ENCODE measurements around the gene CFP. TPM values are rescaled to one million over a fixed set of nuclear protein-coding genes. Genes with fewer than 3 reads are reported as not detected.

The CFP gene
- total RNA-seq, 4 donors from 2014 or later: 1.1 to 7.4 (median 4.4) TPM

GRCh38 chrX:47625365-47625764 is 4.4 kb downstream of the CFP start:
- DNase-seq: no peak
- no peak overlapping the region for H3K27ac ChIP-seq
- H3K4me1 ChIP-seq: no peaks in the 10 kb centered on the region
- no peaks in the 10 kb centered on the region for H3K36me3 ChIP-seq
- H3K9me3 ChIP-seq: no peaks in the 10 kb centered on the region
- TF ChIP-seq POLR2A (IDR thresholded peaks at IDR 0.05) (no peak), CTCF (IDR thresholded peaks at IDR 0.05) (no peak)
- no peaks in the 10 kb centered on the region for H3K27me3 ChIP-seq
- H3K4me3 ChIP-seq: no peak overlapping the region

GRCh38 chrX:47623540-47624027 is 6.1 kb downstream of the CFP start:
- TF ChIP-seq POLR2A (IDR thresholded peaks at IDR 0.05) (no peak), CTCF (IDR thresholded peaks at IDR 0.05) (no peak)
- no peaks in the 10 kb centered on the region for H3K27me3 ChIP-seq
- H3K27ac ChIP-seq: no peak overlapping the region
- H3K36me3 ChIP-seq: no peaks in the 10 kb centered on the region
- H3K9me3 ChIP-seq: no peaks in the 10 kb centered on the region
- H3K4me3 ChIP-seq: peak overlapping the region in 2 of 4 donors; percentile 26 to 32
- no peaks in the 10 kb centered on the region for H3K4me1 ChIP-seq
- DNase-seq: peak in 2 of 3 donors; percentile 20 to 51

- Histone ChIP-seq H3K27ac (no peak overlapping the region), H3K9me3 (no peaks in the 10 kb centered on the region), H3K36me3 (no peaks in the 10 kb centered on the region), H3K27me3 (no peaks in the 10 kb centered on the region), H3K4me3 (no peak overlapping the region), H3K4me1 (no peaks in the 10 kb centered on the region)
- DNase-seq: peak in 1 of 3 donors; percentile 11
- TF ChIP-seq POLR2A (IDR thresholded peaks at IDR 0.05): no peak
These were observed 7.9 kb downstream of the CFP start for GRCh38 chrX:47621851-47622250.

GRCh38 chrX:47620303-47620685 is 9.4 kb downstream of the CFP start:
- TF ChIP-seq CTCF (IDR thresholded peaks at IDR 0.05): no peak

GRCh38 chrX:47619486-47620302 is 10.0 kb downstream of the CFP start, which contains the start of gene SYN1:
Gene SYN1, minus strand, starts transcription at chrX:47619857. Its CDS starts 129 bp downstream, at chrX:47619728.
- Histone ChIP-seq H3K36me3 (no peaks in the 10 kb centered on the region), H3K4me3 (peak within 1 kb of the TSS in 3 of 4 donors; percentile 35 to 44 (median 43)), H3K27ac (no peak within 1 kb of the TSS), H3K9me3 (no peaks in the 10 kb centered on the region), H3K27me3 (no peaks in the 10 kb centered on the region), H3K4me1 (no peaks in the 10 kb centered on the region)
- peak; percentile 62 to 86 (median 75) for DNase-seq
- TF ChIP-seq POLR2A (IDR thresholded peaks at IDR 0.05) (no peak), CTCF (IDR thresholded peaks at IDR 0.05) (peak in 3 of 6 experiments; percentile 8 to 34 (median 31))

More at GRCh38 chrX:47620303-47620685, 9.4 kb downstream of the CFP start:
- no peak overlapping the region for H3K27ac ChIP-seq
- H3K4me1 ChIP-seq: no peaks in the 10 kb centered on the region
- H3K36me3 ChIP-seq: no peaks in the 10 kb centered on the region
- no peak for DNase-seq
- no peaks in the 10 kb centered on the region for H3K9me3 ChIP-seq
- no peaks in the 10 kb centered on the region for H3K27me3 ChIP-seq
- H3K4me3 ChIP-seq: no peak overlapping the region

- peak overlapping the region in 2 of 4 donors; percentile 43 to 44 for H3K4me3 ChIP-seq
- TF ChIP-seq POLR2A (IDR thresholded peaks at IDR 0.05) (no peak), CTCF (IDR thresholded peaks at IDR 0.05) (no peak)
- no peaks in the 10 kb centered on the region for H3K36me3 ChIP-seq
- DNase-seq: peak in 1 of 3 donors; percentile 43
- no peaks in the 10 kb centered on the region for H3K9me3 ChIP-seq
- no peaks in the 10 kb centered on the region for H3K27me3 ChIP-seq
- no peaks in the 10 kb centered on the region for H3K4me1 ChIP-seq
- H3K27ac ChIP-seq: no peak overlapping the region
These were observed 10.7 kb downstream of the CFP start for GRCh38 chrX:47618923-47619485.
